Fibroblast of villous mesenchyme (primary cell): ENCODE data around the gene ADAM12. TPM values are rescaled to one million over a fixed set of nuclear protein-coding genes. Genes with fewer than 3 reads are reported as not detected.
A peak's percentile ranks its signal among the peaks of the same experiment; 100 is the strongest.

ENCODE experiments used
- DNase-seq: peaks from one replicate; pipeline ENCODE4 v3.0.0-alpha.2; 2010; ENCODE audit warnings: low read depth
- H3K4me3 ChIP-seq: 2 replicates; pipeline ENCODE4 v1.5.1; 2011; ENCODE audit warnings: low read depth, mild to moderate bottlenecking, low read length
- CTCF ChIP-seq: IDR thresholded peaks from 2 replicates; pipeline ENCODE4 v1.5.1; 2012; ENCODE audit warnings: low read depth, mild to moderate bottlenecking, low read length; ENCODE audit not compliant: insufficient read depth
- total RNA-seq: library from RNA; depleted of rRNA; stranded (reverse); fragments of >200 nt; gene quantifications from 2 replicates; pipeline ENCODE4 v1.2.3, GENCODE V29; 2012

The ADAM12 gene
- total RNA-seq, 1 donor = 22.5 TPM

DNA sequence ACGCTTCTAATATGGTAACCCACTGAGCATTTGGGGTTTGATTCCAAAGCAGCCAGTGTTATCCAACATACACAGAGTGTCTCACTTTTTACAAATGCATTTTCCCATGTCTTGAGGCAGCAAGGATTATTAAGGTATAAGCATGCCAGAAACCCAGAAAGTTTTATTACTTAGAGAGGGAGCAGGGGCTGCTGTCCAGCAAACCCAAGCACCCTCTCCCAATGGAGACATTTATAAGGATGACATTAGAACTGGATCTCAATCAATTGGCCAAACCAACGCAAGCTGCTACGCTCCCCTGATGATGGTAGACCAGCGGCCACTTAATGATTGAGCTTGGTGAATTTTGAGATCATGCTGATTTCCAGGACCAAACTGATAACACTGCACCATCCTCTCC, 315.7 kb downstream of the ADAM12 start:
- no peak for DNase-seq

GRCh38 chr10:126070476-126071215, 317.6 kb downstream of the ADAM12 start:
- TF ChIP-seq CTCF = no peak
- no peak for DNase-seq
- no peak overlapping the region for H3K4me3 ChIP-seq

More for the DNA sequence above, 315.7 kb downstream of the ADAM12 start:
- TF ChIP-seq CTCF = no peak
- H3K4me3 ChIP-seq = no peak overlapping the region

DNA sequence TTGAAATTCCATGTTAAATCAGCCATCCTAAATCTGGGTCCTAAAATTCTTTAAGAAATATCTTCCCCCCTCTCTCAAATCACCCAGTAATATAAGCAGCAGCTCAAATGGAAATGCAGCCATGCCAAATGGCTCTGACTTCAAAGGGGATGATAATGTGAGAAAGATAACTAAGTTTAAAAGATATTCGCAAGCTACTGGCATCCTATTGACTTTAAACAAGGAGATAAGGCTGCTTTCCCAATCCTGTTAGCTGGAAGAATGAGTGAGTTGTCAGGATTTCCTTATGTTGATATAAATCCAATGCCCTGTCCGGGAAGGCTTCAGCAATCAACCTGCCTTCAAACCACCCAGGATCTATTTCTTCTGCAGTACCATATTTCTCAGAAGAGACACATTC, 320.0 kb downstream of the ADAM12 start:
- no peak overlapping the region for H3K4me3 ChIP-seq
- no peak for DNase-seq
- TF ChIP-seq CTCF = no peak

DNA sequence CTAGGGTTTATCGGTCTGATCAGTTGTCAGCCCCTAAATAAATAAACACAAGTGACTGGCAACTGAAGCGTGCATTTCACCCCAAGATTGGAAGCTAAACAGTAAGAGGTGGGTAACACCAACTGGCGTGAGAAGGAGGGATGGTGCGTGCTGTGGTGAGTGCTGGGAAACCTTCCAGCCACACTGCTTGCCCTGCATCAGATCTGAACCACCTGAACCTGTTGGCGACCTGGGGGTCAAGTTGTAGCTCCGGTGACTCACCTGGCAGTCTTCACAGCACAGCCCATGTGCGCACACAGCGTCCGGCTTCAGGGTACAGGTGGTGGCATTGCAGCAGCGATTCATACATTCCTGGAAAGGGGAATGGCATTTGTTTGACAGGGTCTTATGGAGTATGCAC, 321.8 kb downstream of the ADAM12 start:
- H3K4me3 ChIP-seq = no peak overlapping the region
- TF ChIP-seq CTCF = no peak

GRCh38 chr10:126065751-126066377, 322.4 kb downstream of the ADAM12 start:
- no peak for TF ChIP-seq CTCF
- no peak overlapping the region for H3K4me3 ChIP-seq
- no peak for DNase-seq

More for the DNA sequence above, 321.8 kb downstream of the ADAM12 start:
- DNase-seq = no peak

DNA sequence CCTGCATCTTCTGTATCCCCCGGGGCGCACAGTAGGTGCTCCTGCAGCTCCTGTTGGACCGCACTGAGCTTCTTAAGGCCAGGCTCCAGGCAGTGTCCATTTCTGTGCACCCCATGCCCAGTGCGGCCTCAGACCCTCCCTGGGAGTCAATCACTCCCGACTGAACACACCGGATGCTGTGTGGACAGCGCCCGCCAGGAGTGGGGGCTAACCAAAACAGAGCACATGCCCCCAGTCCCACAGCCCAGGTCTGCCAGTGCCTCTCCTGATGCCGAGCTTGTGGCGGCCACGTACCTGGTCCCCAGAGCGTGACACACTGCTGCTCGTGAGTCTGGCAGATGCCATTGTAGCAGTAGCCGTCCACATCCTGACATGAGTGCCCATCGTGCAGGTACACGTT, 323.8 kb downstream of the ADAM12 start:
- H3K4me3 ChIP-seq = no peak overlapping the region
- no peak for DNase-seq
- no peak for TF ChIP-seq CTCF

DNA sequence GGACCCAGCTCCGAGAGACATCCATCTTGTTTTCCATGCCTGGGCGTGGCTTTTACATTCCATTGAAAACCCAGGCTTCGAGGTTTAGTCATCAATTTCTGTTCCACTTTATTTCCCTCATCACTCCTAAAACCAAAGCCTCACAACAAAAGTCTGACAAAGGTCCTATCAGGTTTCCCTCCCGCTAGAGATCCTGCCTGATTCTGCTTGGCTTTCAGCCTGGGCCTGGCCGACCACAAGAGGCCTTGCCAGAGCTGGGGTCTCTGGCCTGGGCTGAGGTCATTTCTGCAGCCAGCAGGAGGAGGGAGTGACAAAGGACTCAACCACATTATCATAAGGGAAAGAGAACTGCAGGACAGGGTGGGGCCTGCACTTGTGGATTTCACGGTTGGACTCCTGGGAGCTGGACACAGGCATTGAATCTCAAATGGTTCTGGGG, 324.9 kb downstream of the ADAM12 start:
- no peak overlapping the region for H3K4me3 ChIP-seq
- TF ChIP-seq CTCF = no peak
- DNase-seq = peak; percentile 55
